ENCODE measurements around the gene INPP4A. TPM values are rescaled to one million over a fixed set of nuclear protein-coding genes. Genes with fewer than 3 reads are reported as not detected.

Gene INPP4A
- total and polyA plus RNA-seq, 10 of the 15 experiments (the other 5 are each of a cell fraction or from before 2014, with no cell fraction given), result 4.7 to 62.3 (median 36.9) TPM

DNA sequence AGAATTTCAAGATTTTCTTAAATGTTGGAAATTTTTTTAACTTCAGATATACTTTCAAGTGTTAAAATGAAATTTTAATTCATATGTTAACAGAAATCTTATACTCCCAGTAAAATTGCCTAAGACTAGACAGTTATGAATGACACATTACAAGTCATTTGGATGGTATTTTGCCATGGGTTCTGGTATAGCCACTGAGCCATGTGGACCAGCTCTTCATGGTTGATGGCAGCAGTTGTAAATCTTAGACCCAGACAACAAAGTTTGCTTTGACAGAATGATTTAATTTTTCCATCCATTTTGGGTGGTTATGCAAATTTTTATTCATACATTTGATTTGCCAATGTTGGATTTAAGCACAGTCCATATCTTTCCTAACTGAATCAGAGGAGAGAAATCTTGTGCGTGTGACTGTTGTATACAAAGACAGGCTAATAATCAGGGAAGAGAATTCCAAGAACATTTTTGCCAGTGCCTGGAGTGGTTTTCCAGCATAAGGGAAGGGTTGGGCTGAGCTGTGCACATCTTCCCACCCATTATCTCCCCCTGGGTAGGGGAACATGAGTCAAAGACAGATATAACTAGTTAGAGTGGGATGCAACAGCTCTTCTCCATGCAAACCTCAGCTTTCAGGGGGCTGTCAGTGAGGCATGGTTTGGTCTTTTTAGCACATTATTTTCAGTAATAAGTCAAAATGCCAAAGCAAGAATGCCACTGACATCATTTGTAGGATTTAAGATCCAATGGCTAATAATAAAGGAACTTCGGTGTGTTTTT is 28.1 kb upstream of the INPP4A start:
- Histone ChIP-seq H4K20me1 (ENCODE audit: control insufficient read depth, insufficient read depth) (no peaks in the 10 kb centered on the region), H3K79me2 (ENCODE audit: control insufficient read depth, insufficient read depth, low read length) (no peaks in the 10 kb centered on the region), H3K27ac (ENCODE audit: control insufficient read depth, insufficient read depth) (no peak overlapping the region), H3K27me3 (replicated peaks in 1 of 2; ENCODE audit: control insufficient read depth in 2 of 2, insufficient read depth in 2 of 2, low read length in 1 of 2) (no peaks in the 10 kb centered on the region), H3K36me3 (ENCODE audit: control insufficient read depth in 2 of 2, insufficient read depth in 2 of 2, low read length in 1 of 2) (no peaks in the 10 kb centered on the region), H3K4me1 (ENCODE audit: control insufficient read depth, insufficient read depth, low read length) (no peaks in the 10 kb centered on the region; the same call in 1 of the 2 replicates), H3K9me3 (replicated peaks; ENCODE audit: control insufficient read depth, insufficient read depth, low read length) (peaks cover 6% of the 10 kb centered on the region; the same call in 2 of the 3 replicates), H2AFZ (ENCODE audit: control insufficient read depth, low read depth, low read length) (no peak overlapping the region), H3K9ac (ENCODE audit: control insufficient read depth, insufficient read depth, low read length) (no peak overlapping the region), H3K4me3 (no peak overlapping the region), H3K4me2 (ENCODE audit: control insufficient read depth, insufficient read depth) (no peak overlapping the region)
- intact Hi-C loops (cut with micrococcal nuclease; ENCODE audit: unreplicated experiment) (no loop called here), in situ Hi-C loops (cut with MboI) (loop anchor here (10.0 to 25.0 kb wide), 2 partner anchors 418 to 646 kb away; no protein-coding TSS in a partner anchor)
- CTCF ChIA-PET, result interaction anchor here (1.3 to 1.8 kb wide), 3 partner anchors 9 to 153 kb away, joined by 3 to 5 read pairs (median 5); no protein-coding TSS in a partner anchor
- DNase-seq (ENCODE audit: low read depth, low spot score) (no peak), FAIRE-seq (no peak), ATAC-seq (no peak)
- BruUV-seq (replicated peaks), result no TSS peak
- RAD21 ChIA-PET (ENCODE audit: unreplicated experiment), result no interaction called here
- SMC1A ChIA-PET (ENCODE audit: uncharacterized antibody, unreplicated experiment), result interaction anchor here (1.0 to 1.8 kb wide), 6 partner anchors 9 to 89 kb away, joined by 3 to 5 read pairs (median 4); no protein-coding TSS in a partner anchor
- WGBS (ENCODE audit: insufficient coverage, insufficient replicate concordance, low lambda C conversion rate, missing lambda C conversion rate), result 97% methylated on average over 2 of the region's 2 CpGs
- TF ChIP-seq, protein P1, sequence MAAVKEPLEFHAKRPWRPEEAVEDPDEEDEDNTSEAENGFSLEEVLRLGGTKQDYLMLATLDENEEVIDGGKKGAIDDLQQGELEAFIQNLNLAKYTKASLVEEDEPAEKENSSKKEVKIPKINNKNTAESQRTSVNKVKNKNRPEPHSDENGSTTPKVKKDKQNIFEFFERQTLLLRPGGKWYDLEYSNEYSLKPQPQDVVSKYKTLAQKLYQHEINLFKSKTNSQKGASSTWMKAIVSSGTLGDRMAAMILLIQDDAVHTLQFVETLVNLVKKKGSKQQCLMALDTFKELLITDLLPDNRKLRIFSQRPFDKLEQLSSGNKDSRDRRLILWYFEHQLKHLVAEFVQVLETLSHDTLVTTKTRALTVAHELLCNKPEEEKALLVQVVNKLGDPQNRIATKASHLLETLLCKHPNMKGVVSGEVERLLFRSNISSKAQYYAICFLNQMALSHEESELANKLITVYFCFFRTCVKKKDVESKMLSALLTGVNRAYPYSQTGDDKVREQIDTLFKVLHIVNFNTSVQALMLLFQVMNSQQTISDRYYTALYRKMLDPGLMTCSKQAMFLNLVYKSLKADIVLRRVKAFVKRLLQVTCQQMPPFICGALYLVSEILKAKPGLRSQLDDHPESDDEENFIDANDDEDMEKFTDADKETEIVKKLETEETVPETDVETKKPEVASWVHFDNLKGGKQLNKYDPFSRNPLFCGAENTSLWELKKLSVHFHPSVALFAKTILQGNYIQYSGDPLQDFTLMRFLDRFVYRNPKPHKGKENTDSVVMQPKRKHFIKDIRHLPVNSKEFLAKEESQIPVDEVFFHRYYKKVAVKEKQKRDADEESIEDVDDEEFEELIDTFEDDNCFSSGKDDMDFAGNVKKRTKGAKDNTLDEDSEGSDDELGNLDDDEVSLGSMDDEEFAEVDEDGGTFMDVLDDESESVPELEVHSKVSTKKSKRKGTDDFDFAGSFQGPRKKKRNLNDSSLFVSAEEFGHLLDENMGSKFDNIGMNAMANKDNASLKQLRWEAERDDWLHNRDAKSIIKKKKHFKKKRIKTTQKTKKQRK (IDR thresholded peaks at IDR 0.05; ENCODE audit: low read depth, low read length), result no peak
- TF ChIP-seq MTA2 (IDR thresholded peaks at IDR 0.05; ENCODE audit: low read depth) (no peak), KAT2A (conservative IDR thresholded peaks at IDR 0.05; ENCODE audit: control insufficient read depth, low read depth, low read length) (no peak), JUNB (IDR thresholded peaks at IDR 0.05) (no peak)
- TF ChIP-seq, protein P2, sequence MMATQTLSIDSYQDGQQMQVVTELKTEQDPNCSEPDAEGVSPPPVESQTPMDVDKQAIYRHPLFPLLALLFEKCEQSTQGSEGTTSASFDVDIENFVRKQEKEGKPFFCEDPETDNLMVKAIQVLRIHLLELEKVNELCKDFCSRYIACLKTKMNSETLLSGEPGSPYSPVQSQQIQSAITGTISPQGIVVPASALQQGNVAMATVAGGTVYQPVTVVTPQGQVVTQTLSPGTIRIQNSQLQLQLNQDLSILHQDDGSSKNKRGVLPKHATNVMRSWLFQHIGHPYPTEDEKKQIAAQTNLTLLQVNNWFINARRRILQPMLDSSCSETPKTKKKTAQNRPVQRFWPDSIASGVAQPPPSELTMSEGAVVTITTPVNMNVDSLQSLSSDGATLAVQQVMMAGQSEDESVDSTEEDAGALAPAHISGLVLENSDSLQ (IDR thresholded peaks at IDR 0.05), result no peak
- POLR2A ChIA-PET, result interaction anchor here (0.6 kb wide), 1 partner anchor 9 kb away, joined by 5 read pairs; no protein-coding TSS in a partner anchor

All from GM12878 (cell line).